ENCODE results near the gene PRDM2.

Gene PRDM2

GRCh38 chr1:13813398-13814012 lies 113.5 kb downstream of the PRDM2 start:
- no peak for DNase-seq (ENCODE audit: low read depth)

DNA sequence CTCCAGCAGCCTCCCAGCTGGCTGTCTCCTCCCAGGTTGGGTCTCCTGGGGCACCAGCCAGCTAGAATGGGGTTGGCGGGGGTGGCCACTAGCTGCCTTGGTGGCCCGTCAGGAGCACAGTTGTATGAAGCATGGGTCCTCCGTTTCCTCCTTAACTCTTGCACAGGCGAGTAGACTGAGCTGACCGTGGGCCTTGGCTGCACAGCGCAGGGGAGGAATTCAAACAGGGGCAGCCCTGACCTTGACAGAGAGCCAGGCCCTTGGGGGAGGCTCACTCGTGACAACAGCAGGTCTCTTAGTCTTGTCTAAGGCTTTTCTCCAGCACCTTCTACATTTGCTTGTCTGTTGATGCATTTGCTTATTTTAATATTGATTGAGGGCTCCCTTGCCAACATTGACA lies 114.1 kb downstream of the PRDM2 start:
- no peak for DNase-seq (ENCODE audit: low read depth)

- no peak for DNase-seq (ENCODE audit: low read depth)
Measured at GRCh38 chr1:13816016-13816760, 116.2 kb downstream of the PRDM2 start.

GRCh38 chr1:13817906-13818305 lies 117.9 kb downstream of the PRDM2 start:
- DNase-seq (ENCODE audit: low read depth) = no peak

GRCh38 chr1:13818926-13819325 lies 118.9 kb downstream of the PRDM2 start:
- no peak for DNase-seq (ENCODE audit: low read depth)

- DNase-seq (ENCODE audit: low read depth) = no peak
Measured at GRCh38 chr1:13819642-13820041, 119.7 kb downstream of the PRDM2 start.

DNA sequence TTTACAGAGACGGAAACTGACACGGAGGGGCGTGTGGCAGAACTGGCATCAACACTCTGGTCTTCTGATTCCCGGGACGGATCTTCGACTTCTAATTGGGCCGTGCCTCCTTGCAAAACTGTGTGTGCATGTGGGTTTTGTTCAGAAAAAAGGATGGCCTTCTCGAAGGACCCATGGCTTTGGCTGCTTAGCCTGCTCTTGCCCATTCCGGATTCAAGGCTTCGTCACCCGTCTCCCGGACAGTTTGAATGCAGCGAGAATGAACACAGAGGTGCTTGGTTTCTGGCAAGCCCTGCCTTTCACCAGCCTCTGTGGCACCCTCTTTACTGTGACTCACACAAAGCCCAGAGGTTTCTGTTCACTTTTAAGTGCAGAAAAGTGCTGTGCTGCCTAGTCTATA lies 120.1 kb downstream of the PRDM2 start:
- no peak for DNase-seq (ENCODE audit: low read depth)

- DNase-seq (ENCODE audit: low read depth) = no peak
Measured at GRCh38 chr1:13820456-13820855, 120.5 kb downstream of the PRDM2 start.

DNA sequence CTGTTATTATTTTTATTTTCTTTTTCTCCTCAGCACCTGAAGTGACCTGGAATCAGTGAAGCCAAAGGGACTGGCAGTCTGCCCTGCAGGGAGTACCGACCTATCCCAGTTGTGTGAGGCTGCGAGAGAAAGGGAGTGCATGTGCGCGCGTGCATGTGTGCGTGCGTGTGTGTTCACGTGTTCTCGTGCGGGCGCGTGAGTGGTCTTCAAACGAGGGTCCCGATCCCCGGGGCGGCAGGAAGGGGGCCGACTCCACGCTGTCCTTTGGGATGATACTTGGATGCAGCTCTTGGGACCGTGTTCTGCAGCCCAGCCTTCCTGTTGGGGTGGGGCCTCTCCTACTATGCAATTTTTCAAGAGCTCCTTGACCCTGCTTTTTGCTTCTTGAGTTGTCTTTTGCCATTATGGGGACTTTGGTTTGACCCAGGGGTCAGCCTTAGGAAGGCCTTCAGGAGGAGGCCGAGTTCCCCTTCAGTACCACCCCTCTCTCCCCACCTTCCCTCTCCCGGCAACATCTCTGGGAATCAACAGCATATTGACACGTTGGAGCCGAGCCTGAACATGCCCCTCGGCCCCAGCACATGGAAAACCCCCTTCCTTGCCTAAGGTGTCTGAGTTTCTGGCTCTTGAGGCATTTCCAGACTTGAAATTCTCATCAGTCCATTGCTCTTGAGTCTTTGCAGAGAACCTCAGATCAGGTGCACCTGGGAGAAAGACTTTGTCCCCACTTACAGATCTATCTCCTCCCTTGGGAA lies 123.3 kb downstream of the PRDM2 start:
- DNase-seq (ENCODE audit: low read depth) = no peak

- no peak for DNase-seq (ENCODE audit: low read depth)
Measured at GRCh38 chr1:13823936-13824335, 123.9 kb downstream of the PRDM2 start.

- DNase-seq (ENCODE audit: low read depth) = no peak
Measured at GRCh38 chr1:13824626-13825025, 124.6 kb downstream of the PRDM2 start.

DNA sequence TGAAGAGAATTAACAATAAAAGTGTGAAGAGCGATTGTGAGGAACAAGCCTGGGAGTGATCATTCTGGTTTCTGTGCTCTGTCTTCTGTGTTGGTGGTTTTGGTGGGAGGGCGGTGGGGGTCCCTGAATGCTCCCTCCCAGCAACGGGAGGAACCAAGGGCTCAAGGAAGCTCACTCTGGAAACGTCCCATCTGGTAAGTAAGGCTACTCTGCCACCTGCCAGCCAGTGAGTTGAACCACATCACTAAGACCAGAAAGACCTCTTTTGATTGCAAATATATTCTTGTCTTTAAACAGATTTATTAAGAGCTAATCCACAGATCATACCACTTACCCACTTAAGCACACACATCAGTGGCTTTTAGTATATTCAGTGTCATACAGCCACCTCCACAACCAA lies 125.0 kb downstream of the PRDM2 start:
- no peak for DNase-seq (ENCODE audit: low read depth)

- DNase-seq (ENCODE audit: low read depth) = no peak
Measured at GRCh38 chr1:13826009-13826408, 126.0 kb downstream of the PRDM2 start.

- DNase-seq (ENCODE audit: low read depth) = no peak
Measured at GRCh38 chr1:13826591-13826990, 126.6 kb downstream of the PRDM2 start.

GRCh38 chr1:13828454-13829151 lies 128.6 kb downstream of the PRDM2 start:
- DNase-seq (ENCODE audit: low read depth) = no peak

GRCh38 chr1:13829152-13829769 lies 129.3 kb downstream of the PRDM2 start:
- no peak for DNase-seq (ENCODE audit: low read depth)

DNA sequence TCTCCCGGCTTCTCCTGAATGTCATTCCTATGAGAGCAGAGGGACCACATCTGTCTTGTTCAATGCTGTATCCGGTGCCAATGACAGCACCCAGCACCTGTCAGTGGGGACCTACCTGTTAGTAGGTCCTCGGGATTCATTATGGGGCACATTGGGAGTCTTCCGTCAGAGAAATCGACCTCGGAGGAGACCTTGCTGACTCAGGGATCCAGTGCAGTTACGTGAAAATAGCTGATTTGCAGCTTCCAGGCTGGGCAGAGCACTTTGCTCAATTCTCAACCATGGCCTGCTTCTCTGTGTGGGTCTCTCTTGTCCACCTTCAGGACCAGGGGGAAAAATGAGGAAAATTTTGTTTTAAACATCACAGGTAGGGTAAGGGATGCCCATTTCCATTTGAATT lies 130.2 kb downstream of the PRDM2 start:
- DNase-seq (ENCODE audit: low read depth) = no peak

- no peak for DNase-seq (ENCODE audit: low read depth)
Measured at GRCh38 chr1:13830616-13831280, 130.8 kb downstream of the PRDM2 start.

- no peak for DNase-seq (ENCODE audit: low read depth)
Measured at GRCh38 chr1:13832100-13832499, 132.1 kb downstream of the PRDM2 start.

GRCh38 chr1:13832536-13832935 lies 132.5 kb downstream of the PRDM2 start:
- DNase-seq (ENCODE audit: low read depth) = no peak

GRCh38 chr1:13836136-13836535 lies 136.1 kb downstream of the PRDM2 start:
- no peak for DNase-seq (ENCODE audit: low read depth)

DNA sequence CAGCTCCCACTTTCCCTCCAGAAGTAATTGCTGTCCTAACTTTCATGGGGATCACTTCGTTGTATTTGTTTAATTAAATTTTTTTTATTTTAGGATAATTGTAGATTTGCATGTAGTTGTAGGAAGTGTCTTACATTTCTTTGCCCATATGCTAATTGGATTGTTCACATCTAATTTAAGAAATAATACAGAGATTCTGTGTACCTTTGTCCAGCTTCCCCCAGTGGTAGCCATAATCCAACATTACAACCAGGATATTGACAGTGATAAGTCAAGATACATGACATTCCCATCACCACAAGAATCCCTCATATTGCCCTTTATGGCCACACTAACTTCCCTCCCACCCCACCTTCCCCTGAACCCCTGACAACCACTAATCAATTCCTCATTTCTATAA lies 136.6 kb downstream of the PRDM2 start:
- no peak for DNase-seq (ENCODE audit: low read depth)
